Neuron (in vitro differentiated cells): ENCODE measurements around the gene DUSP3.

Experiments used
- H2AFZ ChIP-seq: one replicate; pipeline ENCODE4 v1.6.1; 2013; ENCODE audit warnings: low read depth, mild to moderate bottlenecking, inconsistent platforms, low read length, moderate library complexity
- H3K27me3 ChIP-seq: one replicate; pipeline ENCODE4 v1.6.1; 2013; ENCODE audit warnings: low read length; ENCODE audit not compliant: insufficient read depth
- H3K36me3 ChIP-seq: one replicate; pipeline ENCODE4 v1.6.1; 2013; ENCODE audit warnings: low read length; ENCODE audit not compliant: insufficient read depth
- H3K4me1 ChIP-seq: one replicate; pipeline ENCODE4 v1.6.1; 2013; ENCODE audit warnings: low read length; ENCODE audit not compliant: insufficient read depth
- H3K4me3 ChIP-seq: 2 replicates; pipeline ENCODE4 v1.5.1; 2013; ENCODE audit warnings: mild to moderate bottlenecking, low read length, moderate library complexity
- H3K9me3 ChIP-seq: one replicate; pipeline ENCODE4 v1.6.1; 2013; ENCODE audit warnings: low read length

The DUSP3 gene

DNA sequence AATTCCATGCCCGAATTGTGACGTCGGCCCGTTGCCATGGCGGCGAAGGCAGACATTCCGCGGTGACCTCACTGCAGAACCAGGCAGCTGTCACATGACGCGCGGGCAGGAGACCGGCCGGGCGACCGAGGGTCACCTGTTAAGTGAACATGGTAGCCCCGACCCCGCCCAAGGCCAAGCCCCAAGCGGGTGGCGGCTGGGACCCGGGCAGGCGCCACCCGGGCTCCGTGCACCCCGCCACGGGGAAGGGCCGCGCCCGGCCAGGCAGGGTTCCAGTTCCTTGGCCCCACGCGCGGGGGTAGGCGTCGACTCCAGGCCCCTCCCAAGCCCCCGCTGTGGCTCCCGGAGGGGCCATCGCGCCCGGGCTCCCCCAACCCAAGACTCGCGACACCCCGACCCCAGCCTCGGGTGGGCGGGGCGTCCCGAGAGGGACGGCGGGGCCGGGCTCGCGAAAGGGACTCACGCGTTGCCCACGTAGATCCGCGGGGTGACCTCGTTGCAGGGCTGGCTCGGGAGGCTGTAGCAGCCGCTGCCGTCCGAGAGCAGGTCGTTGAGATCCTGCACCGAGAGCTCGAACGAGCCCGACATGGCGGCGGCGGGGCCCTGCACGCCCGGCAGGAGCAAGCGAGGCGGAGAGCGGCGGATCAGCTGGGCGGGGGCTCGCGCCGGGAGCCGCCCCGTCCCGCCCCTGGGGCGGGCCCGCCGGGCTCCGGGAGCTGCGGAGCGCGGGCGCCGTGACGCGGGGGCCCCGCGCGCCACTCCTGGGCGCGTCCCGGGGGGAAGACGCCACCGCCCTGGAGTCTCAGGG, at the start of gene DUSP3:
DUSP3 (minus strand) TSS at position 641 of the 808 bp plus-strand sequence; CDS start at position 588, 53 bp downstream.
- peak within 1 kb of the TSS; percentile 92 for H2AFZ ChIP-seq
- H3K9me3 ChIP-seq = no peaks in the 10 kb centered on the region
- peak within 1 kb of the TSS; percentile 68 for H3K4me3 ChIP-seq
- peaks cover 16% of the 10 kb centered on the region for H3K36me3 ChIP-seq
- peaks cover 33% of the 10 kb centered on the region for H3K27me3 ChIP-seq
- H3K4me1 ChIP-seq = no peaks in the 10 kb centered on the region

DNA sequence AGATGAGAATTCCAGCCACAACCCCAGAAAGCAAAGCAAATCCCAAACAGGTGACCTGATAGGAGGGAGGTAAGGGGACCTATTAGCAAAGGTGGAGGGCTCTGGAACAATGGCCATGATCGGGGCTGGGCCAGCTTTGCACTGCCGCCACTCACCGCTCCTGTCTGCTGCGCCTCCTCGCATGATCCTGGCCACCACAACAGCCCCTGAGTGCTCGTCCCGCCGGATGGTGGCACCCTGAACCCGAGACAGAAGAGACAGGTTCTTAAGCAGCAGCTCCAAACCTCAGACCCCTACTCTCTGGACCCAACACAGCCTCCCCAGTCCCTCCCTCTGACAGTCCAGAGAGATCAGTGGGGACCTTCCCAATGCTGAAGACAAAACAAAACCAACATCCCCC, 48.8 kb upstream of the DUSP3 start:
- Histone ChIP-seq H2AFZ (no peak overlapping the region), H3K27me3 (no peaks in the 10 kb centered on the region), H3K4me1 (peaks cover 13% of the 10 kb centered on the region), H3K36me3 (peaks cover 12% of the 10 kb centered on the region), H3K9me3 (no peaks in the 10 kb centered on the region), H3K4me3 (no peak overlapping the region)

- Histone ChIP-seq H3K9me3 (no peaks in the 10 kb centered on the region), H3K4me1 (peaks cover 5% of the 10 kb centered on the region), H3K27me3 (no peaks in the 10 kb centered on the region), H2AFZ (no peak overlapping the region), H3K36me3 (peaks cover 12% of the 10 kb centered on the region), H3K4me3 (no peak overlapping the region)
These were observed 47.4 kb upstream of the DUSP3 start for GRCh38 chr17:43826206-43826605.

DNA sequence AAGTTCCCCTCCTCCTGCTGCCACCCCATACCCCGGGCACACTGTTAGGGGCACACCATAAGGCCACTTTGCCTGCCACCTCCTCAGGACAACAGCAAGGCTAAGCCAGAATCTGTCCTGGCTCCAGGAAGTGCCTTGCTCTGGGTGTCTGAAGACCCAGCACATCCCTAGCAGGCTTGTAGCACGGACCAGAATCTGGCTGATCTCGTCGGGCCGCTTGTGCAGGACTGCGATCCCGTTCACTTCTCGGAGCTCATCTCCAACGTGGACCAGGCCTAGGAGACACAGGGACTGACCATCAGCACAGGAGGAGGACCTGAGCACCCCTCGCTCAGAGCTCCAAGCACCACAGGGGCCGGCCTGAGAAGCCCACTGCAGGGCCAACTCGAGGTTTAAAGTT, 46.8 kb upstream of the DUSP3 start:
- peaks cover 5% of the 10 kb centered on the region for H3K4me1 ChIP-seq
- no peak overlapping the region for H3K4me3 ChIP-seq
- H2AFZ ChIP-seq = no peak overlapping the region
- peaks cover 12% of the 10 kb centered on the region for H3K36me3 ChIP-seq
- no peaks in the 10 kb centered on the region for H3K9me3 ChIP-seq
- no peaks in the 10 kb centered on the region for H3K27me3 ChIP-seq

GRCh38 chr17:43823350-43824084, 44.7 kb upstream of the DUSP3 start:
- Histone ChIP-seq H3K9me3 (no peaks in the 10 kb centered on the region), H3K4me1 (no peaks in the 10 kb centered on the region)

DNA sequence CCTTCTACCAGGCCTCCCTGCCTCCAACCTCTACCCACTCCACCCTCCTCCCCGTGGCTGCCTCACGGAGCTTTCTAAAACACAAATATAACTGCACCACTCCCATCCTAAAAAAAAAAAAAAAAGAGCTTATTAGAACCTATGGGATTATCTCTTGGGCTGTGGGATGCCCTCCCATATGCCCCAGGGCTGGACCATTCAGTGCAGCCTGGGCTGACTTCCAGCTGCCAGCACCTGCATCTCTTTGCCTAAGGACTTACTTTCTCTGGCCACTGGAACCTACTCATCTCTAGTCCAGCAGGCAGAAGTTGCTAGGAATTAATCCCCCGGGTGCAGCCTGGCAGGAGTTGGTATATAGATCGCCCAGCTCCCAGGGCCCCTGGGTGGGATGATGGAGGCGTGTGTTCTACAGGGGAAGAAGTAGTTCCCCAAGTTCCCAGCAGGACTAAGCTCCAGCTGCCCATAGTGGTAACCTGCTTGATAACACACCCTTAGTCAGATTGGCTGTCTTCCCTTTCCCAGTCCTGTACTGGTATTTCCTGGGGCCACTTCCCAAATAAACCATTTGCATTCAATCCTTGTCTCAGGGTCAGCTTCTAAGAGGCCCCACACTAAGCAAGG, 43.9 kb upstream of the DUSP3 start:
- H3K4me1 ChIP-seq = no peaks in the 10 kb centered on the region
- no peaks in the 10 kb centered on the region for H3K27me3 ChIP-seq
- H3K9me3 ChIP-seq = no peaks in the 10 kb centered on the region
- no peak overlapping the region for H2AFZ ChIP-seq
- no peak overlapping the region for H3K4me3 ChIP-seq
- peaks cover 12% of the 10 kb centered on the region for H3K36me3 ChIP-seq

More at GRCh38 chr17:43823350-43824084, 44.7 kb upstream of the DUSP3 start:
- Histone ChIP-seq H2AFZ (no peak overlapping the region), H3K4me3 (no peak overlapping the region), H3K27me3 (no peaks in the 10 kb centered on the region), H3K36me3 (peaks cover 12% of the 10 kb centered on the region)

GRCh38 chr17:43820759-43821158, 42.0 kb upstream of the DUSP3 start:
- H3K27me3 ChIP-seq = no peaks in the 10 kb centered on the region
- H3K9me3 ChIP-seq = no peaks in the 10 kb centered on the region
- H2AFZ ChIP-seq = no peak overlapping the region
- H3K4me3 ChIP-seq = no peak overlapping the region
- no peaks in the 10 kb centered on the region for H3K4me1 ChIP-seq
- H3K36me3 ChIP-seq = peaks cover 10% of the 10 kb centered on the region

DNA sequence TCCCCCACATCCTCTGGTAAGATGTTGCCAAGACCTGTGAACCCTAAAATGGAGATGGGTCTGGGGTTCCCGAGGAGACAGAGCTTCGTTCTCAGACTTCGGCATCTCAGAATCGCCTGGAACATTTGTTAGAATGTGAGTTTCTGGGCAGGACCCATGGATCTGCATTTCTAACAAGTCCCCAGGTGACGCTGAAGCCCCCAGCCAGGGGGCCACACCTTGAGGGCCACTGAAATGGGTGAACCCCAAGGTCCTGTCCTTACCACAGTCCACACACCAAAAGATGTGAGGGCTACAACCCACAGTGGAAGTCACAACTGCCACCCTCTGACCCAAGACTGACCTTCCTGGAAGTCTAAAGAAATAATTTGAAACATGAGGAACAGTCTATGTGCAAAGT, 40.2 kb upstream of the DUSP3 start:
- H3K36me3 ChIP-seq = peaks cover 4% of the 10 kb centered on the region
- H3K27me3 ChIP-seq = no peaks in the 10 kb centered on the region
- H2AFZ ChIP-seq = no peak overlapping the region
- no peaks in the 10 kb centered on the region for H3K4me1 ChIP-seq
- no peaks in the 10 kb centered on the region for H3K9me3 ChIP-seq
- no peak overlapping the region for H3K4me3 ChIP-seq

DNA sequence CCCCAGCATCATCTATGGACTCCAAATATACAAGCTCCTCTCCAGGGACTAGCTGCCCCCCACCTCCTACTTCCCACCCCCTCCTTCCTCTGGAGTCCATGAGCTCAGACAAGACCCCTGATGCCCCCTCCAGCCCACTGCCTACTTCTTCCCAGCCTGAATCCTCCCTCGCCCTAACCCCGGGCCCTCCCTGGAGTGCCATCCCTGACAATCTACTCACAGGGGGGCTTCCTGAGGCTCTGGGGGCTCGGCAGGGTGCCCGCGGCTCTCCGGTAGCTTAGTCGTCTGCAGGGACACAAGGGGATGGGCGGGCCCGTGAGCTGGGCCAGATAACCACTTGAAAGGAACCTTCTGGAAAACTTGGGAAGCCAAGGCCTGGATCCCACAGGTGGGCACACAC, 39.0 kb upstream of the DUSP3 start:
- Histone ChIP-seq H3K4me1 (no peaks in the 10 kb centered on the region), H3K36me3 (no peaks in the 10 kb centered on the region), H3K27me3 (no peaks in the 10 kb centered on the region), H3K9me3 (no peaks in the 10 kb centered on the region), H2AFZ (no peak overlapping the region), H3K4me3 (no peak overlapping the region)

- no peak overlapping the region for H3K4me3 ChIP-seq
- no peaks in the 10 kb centered on the region for H3K27me3 ChIP-seq
- H3K9me3 ChIP-seq = no peaks in the 10 kb centered on the region
- H3K36me3 ChIP-seq = no peaks in the 10 kb centered on the region
- H3K4me1 ChIP-seq = no peaks in the 10 kb centered on the region
- H2AFZ ChIP-seq = no peak overlapping the region
These were observed 37.9 kb upstream of the DUSP3 start for GRCh38 chr17:43816336-43817320.

GRCh38 chr17:43814714-43815113, 35.9 kb upstream of the DUSP3 start:
- Histone ChIP-seq H3K4me3 (no peak overlapping the region), H3K36me3 (no peaks in the 10 kb centered on the region), H3K27me3 (no peaks in the 10 kb centered on the region), H2AFZ (no peak overlapping the region), H3K9me3 (no peaks in the 10 kb centered on the region), H3K4me1 (no peaks in the 10 kb centered on the region)

DNA sequence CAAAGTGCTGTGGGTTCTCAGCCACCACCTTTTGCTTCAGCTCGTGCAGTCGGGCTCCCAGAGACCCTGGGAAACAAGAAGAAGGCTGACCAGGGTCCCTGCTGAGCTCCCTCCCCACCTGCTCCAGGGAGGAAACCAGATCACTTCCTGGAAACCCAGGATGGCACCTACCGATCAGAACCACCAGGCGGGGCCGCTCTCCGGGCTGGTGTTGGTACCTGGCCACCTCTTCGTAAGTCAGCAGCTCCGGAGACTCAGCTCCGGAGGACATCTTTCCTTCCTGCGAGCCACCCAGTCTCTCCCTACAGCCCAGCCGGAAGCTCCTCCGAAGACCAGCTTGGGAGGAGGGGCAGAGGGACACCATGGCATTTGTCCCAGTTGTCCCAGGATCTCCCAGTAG, 35.2 kb upstream of the DUSP3 start:
- Histone ChIP-seq H2AFZ (no peak overlapping the region), H3K4me1 (no peaks in the 10 kb centered on the region), H3K9me3 (no peaks in the 10 kb centered on the region), H3K4me3 (no peak overlapping the region), H3K27me3 (no peaks in the 10 kb centered on the region), H3K36me3 (peaks cover 1% of the 10 kb centered on the region)
